ENCODE data around the gene ST6GAL1. TPM values are rescaled to one million over a fixed set of nuclear protein-coding genes. Genes with fewer than 3 reads are reported as not detected.

Gene ST6GAL1
- total RNA-seq, 1 donor from 2014 or later = 15.8 TPM

DNA sequence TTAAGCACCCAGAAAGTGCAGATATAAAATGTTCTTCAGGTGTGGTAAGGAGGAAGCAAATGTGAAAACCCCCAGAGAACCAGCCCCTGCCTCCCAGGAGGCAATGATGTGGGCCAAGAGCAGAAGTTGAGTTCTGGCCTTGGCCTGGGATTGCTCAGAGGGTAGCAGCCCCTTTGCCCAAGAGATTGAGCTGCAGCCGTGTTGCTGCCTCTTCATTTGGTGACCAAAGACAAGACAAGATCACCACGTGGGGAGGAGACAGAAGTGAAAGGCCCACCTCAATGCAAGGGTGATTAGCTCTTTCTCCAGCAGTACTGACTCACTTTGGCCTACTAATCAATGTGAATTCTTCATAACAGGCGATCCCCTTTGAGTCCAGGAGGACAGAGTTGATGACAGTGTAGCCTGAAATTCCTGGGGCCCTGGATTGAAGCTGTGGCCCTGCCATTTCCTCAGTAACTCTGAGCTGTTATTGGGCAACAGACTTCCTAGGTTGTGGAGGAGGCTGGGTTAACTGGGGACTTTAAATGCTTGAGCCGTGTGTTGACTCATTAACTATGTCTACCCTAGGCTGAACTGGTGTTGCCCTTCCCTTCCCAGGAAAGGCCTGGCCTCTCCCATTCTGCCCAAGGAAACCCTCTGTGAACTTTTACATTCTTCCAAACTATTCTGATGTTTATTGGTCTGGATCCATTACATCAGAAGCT is 86.5 kb downstream of the ST6GAL1 start:
- Histone ChIP-seq H3K4me2 (ENCODE audit: low read length) (no peak overlapping the region), H4K20me1 (ENCODE audit: insufficient read depth, low read length) (no peaks in the 10 kb centered on the region), H3K36me3 (ENCODE audit: insufficient read depth, low read length) (no peaks in the 10 kb centered on the region), H3K4me3 (ENCODE audit: insufficient read depth, low read depth, low read length) (no peak overlapping the region), H3K9me3 (ENCODE audit: insufficient read depth, low read depth, low read length) (no peaks in the 10 kb centered on the region), H3K27ac (ENCODE audit: low read depth, low read length) (no peak overlapping the region), H3K79me2 (ENCODE audit: insufficient read depth, low read length) (no peaks in the 10 kb centered on the region), H3K27me3 (ENCODE audit: insufficient read depth, low read length) (no peaks in the 10 kb centered on the region), H3K9ac (ENCODE audit: low read length) (no peak overlapping the region), H2AFZ (ENCODE audit: low read depth, low read length) (no peak overlapping the region), H3K4me1 (ENCODE audit: insufficient read depth, low read length) (no peaks in the 10 kb centered on the region)
- FAIRE-seq = no peak
- H3K4me3 Mint-ChIP-seq (ENCODE audit: unreplicated experiment) = no peak overlapping the region
- peaks cover 7% of the 10 kb centered on the region for H3K36me3 Mint-ChIP-seq (ENCODE audit: low read depth, unreplicated experiment)
- DNase-seq (ENCODE audit: low read depth) = no peak
- no peak for TF ChIP-seq EZH2 (IDR thresholded peaks at IDR 0.05; ENCODE audit: insufficient read depth, low read length)
- TF ChIP-seq, protein P1, sequence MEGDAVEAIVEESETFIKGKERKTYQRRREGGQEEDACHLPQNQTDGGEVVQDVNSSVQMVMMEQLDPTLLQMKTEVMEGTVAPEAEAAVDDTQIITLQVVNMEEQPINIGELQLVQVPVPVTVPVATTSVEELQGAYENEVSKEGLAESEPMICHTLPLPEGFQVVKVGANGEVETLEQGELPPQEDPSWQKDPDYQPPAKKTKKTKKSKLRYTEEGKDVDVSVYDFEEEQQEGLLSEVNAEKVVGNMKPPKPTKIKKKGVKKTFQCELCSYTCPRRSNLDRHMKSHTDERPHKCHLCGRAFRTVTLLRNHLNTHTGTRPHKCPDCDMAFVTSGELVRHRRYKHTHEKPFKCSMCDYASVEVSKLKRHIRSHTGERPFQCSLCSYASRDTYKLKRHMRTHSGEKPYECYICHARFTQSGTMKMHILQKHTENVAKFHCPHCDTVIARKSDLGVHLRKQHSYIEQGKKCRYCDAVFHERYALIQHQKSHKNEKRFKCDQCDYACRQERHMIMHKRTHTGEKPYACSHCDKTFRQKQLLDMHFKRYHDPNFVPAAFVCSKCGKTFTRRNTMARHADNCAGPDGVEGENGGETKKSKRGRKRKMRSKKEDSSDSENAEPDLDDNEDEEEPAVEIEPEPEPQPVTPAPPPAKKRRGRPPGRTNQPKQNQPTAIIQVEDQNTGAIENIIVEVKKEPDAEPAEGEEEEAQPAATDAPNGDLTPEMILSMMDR (IDR thresholded peaks at IDR 0.05; ENCODE audit: insufficient read depth, low read depth, low read length) = no peak
- H3K27ac Mint-ChIP-seq (ENCODE audit: unreplicated experiment) = no peak overlapping the region
- H3K4me1 Mint-ChIP-seq (ENCODE audit: low read depth, unreplicated experiment) = peaks cover 7% of the 10 kb centered on the region
- H3K9me3 Mint-ChIP-seq (ENCODE audit: unreplicated experiment) = no peaks in the 10 kb centered on the region
- no peaks in the 10 kb centered on the region for H3K27me3 Mint-ChIP-seq (ENCODE audit: low read depth, unreplicated experiment)

DNA sequence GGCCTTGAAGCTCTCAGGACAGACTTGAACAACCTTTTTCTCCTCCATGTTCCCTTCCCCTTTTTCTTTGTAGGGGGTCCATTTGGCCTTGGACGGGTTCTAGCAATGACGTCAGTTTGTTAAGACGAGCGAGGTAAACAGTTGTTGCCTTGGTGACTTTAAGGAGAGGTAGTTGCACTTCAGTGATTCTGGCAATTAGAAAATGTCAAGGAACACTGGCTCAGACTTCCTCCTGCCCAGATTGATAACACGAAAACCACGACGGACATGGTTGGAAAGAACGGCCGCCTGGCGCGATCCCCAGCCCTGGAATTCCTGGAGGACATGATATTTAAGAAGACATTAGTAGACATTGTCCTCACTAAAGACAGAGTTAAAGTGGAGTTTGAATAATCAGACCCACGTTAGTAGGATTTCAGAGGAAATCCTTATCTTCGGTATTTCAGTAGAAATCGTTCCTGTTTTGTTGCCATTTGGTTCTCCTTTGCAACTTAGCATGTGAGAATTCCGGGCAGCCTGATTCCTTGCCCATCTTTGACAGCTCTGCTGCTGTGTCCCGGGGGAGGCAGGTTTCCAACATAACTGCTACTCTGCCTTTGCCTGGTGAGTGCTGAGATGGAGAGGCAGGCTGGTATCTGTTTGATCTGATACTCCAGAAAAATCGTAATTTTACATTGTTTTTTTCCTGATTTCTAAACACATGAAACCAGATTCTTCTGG is 87.3 kb downstream of the ST6GAL1 start:
- Mint-ChIP-seq H3K4me1 (ENCODE audit: low read depth, unreplicated experiment) (peaks cover 7% of the 10 kb centered on the region), H3K9me3 (ENCODE audit: unreplicated experiment) (no peaks in the 10 kb centered on the region), H3K4me3 (ENCODE audit: unreplicated experiment) (no peak overlapping the region), H3K27ac (ENCODE audit: unreplicated experiment) (no peak overlapping the region), H3K27me3 (ENCODE audit: low read depth, unreplicated experiment) (no peaks in the 10 kb centered on the region), H3K36me3 (ENCODE audit: low read depth, unreplicated experiment) (peaks cover 7% of the 10 kb centered on the region)
- Histone ChIP-seq H2AFZ (ENCODE audit: low read depth, low read length) (no peak overlapping the region), H3K4me3 (ENCODE audit: insufficient read depth, low read depth, low read length) (no peak overlapping the region), H3K27ac (ENCODE audit: low read depth, low read length) (no peak overlapping the region), H3K79me2 (ENCODE audit: insufficient read depth, low read length) (no peaks in the 10 kb centered on the region), H3K9ac (ENCODE audit: low read length) (no peak overlapping the region), H3K36me3 (ENCODE audit: insufficient read depth, low read length) (no peaks in the 10 kb centered on the region), H3K27me3 (ENCODE audit: insufficient read depth, low read length) (no peaks in the 10 kb centered on the region), H3K4me2 (ENCODE audit: low read length) (no peak overlapping the region), H3K9me3 (ENCODE audit: insufficient read depth, low read depth, low read length) (no peaks in the 10 kb centered on the region), H4K20me1 (ENCODE audit: insufficient read depth, low read length) (no peaks in the 10 kb centered on the region), H3K4me1 (ENCODE audit: insufficient read depth, low read length) (no peaks in the 10 kb centered on the region)
- FAIRE-seq = no peak
- DNase-seq (ENCODE audit: low read depth) = no peak
- TF ChIP-seq, protein P1 (IDR thresholded peaks at IDR 0.05; ENCODE audit: insufficient read depth, low read depth, low read length) = no peak
- TF ChIP-seq EZH2 (IDR thresholded peaks at IDR 0.05; ENCODE audit: insufficient read depth, low read length) = no peak

Measured in astrocyte (in vitro differentiated cells and primary cell).